ENCODE measurements around the gene EFEMP1.
A peak's percentile ranks its signal among the peaks of the same experiment; 100 is the strongest.

The EFEMP1 gene

GRCh38 chr2:55931281-55931680 lies 7.7 kb upstream of the EFEMP1 start:
- no peak for DNase-seq (ENCODE audit: low read depth)

DNA sequence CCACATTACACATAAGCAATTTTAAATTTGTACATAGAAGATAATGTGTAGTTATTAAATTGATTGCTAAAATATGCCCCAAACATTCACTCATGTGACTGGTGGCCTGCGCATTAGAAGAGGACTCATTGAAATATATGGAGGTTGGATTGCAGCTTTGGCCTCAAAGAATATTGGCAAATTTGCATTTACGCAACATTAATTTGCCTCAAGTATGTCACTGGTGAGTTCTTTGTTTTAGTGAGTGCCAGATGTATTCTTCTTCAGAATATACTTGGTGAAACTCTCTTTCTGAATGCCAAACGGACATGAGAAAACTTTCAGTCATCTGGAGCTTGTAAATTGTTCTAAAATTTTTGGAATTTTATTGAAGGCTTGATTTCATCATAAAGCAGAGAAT lies 5.9 kb upstream of the EFEMP1 start:
- DNase-seq (ENCODE audit: low read depth), result no peak

- no peak for DNase-seq (ENCODE audit: low read depth)
These were observed 3.4 kb upstream of the EFEMP1 start for GRCh38 chr2:55926974-55927373.

GRCh38 chr2:55926246-55926645 lies 2.7 kb upstream of the EFEMP1 start:
- no peak for DNase-seq (ENCODE audit: low read depth)

- no peak for DNase-seq (ENCODE audit: low read depth)
These were observed 370 bp upstream of the EFEMP1 start for GRCh38 chr2:55923982-55924321.

- peak; percentile 15 for DNase-seq (ENCODE audit: low read depth)
These were observed 1.2 kb downstream of the EFEMP1 start for GRCh38 chr2:55922291-55922907.

DNA sequence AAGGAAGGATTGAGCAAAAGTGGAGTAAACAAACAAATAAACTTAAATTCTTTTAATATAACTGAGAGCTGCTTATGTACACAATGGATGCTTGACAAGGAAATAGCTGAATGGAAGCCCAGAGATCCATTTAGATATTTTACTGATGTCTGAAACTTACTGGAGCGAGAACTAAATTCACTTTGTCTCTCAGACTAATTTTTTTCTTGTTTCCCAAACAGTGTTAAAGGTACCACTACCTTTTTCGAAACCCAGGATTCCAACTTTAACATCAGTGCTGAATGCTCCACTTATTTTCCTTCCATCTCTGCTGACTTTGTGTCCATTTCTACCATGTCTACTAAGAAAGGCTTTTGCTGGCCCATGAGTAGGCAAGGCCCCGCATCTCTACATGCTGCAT lies 4.0 kb downstream of the EFEMP1 start:
- DNase-seq (ENCODE audit: low read depth), result no peak

DNA sequence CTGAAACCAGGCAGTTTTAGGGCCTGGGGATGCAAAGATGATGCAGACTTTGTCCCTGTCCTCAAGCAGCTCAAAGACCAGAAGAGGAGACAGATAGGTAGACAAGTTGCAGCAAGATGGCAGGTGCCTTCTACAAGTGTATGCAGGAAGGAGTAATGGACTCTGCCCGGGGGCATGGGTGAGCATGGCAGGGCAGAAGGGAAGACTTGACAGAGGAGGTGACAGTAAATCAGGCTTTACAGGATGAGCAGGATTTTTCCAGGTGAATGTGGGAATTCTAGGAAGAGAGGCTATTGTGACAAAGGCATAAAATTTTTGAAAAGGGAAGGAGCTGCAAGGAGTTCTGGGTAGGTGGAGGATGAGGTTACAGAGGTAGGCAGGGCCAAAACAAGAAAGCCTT lies 4.7 kb downstream of the EFEMP1 start:
- no peak for DNase-seq (ENCODE audit: low read depth)

GRCh38 chr2:55917713-55918390 lies 5.7 kb downstream of the EFEMP1 start:
- DNase-seq (ENCODE audit: low read depth), result no peak

GRCh38 chr2:55917117-55917516 lies 6.5 kb downstream of the EFEMP1 start:
- no peak for DNase-seq (ENCODE audit: low read depth)

GRCh38 chr2:55916473-55917049 lies 7.0 kb downstream of the EFEMP1 start:
- DNase-seq (ENCODE audit: low read depth), result peak; percentile 63

DNA sequence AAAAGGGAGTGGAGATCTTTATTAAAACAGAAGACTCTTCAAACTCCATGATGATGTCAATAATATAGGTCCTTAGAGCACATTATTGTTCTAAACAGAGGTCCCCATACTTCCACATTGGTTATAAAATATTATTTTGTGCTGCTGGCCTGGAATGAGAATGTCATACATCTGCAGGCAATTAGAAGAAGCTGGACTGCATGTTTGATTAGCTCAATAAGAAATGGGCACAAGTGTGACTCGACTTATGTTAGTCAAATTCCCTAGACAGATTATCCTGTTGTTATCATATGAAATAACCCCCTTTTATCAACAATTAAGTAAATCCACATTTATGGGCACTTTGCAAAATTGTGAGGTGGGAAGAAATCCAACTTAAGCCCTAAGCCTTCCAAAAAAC lies 8.8 kb downstream of the EFEMP1 start:
- no peak for DNase-seq (ENCODE audit: low read depth)

DNA sequence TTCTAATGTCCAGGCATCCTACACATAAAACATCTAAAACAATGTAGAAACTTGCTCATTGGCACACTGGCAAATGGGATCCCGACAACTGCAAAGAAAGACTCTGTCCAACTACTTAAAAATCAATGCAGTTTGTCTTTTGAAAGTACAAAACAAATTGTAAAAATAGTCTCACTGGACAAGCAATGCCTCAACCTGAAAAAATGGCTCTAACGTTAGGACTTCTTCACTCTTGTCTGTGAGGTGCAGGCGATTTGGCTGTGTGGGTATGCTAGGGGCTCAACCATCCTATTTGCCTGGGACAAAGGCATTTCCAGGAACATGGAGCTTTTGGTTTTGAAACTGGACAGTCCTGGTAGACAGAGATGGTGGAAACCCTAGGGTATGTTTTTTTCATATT lies 10.7 kb downstream of the EFEMP1 start:
- no peak for DNase-seq (ENCODE audit: low read depth)

DNA sequence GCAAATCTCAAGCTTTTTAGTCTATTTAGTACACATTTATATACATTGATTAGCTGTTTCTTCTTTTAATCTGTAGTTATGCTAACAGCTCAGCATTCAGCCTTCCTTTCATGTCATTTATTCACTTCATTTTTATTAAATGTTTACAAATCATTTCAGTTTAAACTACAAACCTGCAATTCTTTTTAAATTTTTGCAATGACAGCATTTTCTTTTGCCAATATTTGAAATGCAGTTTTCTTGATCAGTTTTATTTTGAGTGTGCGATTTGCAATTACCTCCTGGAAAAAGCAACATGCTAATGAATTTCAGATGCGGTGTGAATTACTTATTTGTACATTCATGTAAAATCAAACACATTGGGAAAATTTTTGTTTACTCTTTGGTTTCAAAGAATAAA lies 13.5 kb downstream of the EFEMP1 start:
- no peak for DNase-seq (ENCODE audit: low read depth)

- no peak for DNase-seq (ENCODE audit: low read depth)
These were observed 15.9 kb downstream of the EFEMP1 start for GRCh38 chr2:55907686-55908085.

DNA sequence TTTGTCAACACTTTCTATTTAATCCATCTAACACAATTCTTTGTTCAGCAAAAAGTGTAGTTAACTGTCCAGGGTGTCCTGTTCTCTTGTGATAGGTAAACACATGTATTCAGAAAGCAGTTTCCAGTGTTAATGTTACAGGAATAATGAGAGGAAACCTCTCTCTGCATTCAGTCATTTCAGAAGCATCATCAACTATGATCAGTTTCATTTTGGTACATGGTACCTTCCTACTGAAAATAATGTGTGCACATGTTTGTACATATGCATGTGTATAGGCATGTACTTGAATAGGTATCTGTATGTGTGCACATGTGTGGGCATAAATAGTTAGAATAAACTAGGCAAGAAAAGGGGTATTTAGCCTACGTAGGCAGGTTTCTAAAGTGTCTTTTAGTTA lies 16.6 kb downstream of the EFEMP1 start:
- no peak for DNase-seq (ENCODE audit: low read depth)

GRCh38 chr2:55903727-55904126 lies 19.9 kb downstream of the EFEMP1 start:
- no peak for DNase-seq (ENCODE audit: low read depth)

GRCh38 chr2:55902971-55903370 lies 20.6 kb downstream of the EFEMP1 start:
- DNase-seq (ENCODE audit: low read depth), result no peak

DNA sequence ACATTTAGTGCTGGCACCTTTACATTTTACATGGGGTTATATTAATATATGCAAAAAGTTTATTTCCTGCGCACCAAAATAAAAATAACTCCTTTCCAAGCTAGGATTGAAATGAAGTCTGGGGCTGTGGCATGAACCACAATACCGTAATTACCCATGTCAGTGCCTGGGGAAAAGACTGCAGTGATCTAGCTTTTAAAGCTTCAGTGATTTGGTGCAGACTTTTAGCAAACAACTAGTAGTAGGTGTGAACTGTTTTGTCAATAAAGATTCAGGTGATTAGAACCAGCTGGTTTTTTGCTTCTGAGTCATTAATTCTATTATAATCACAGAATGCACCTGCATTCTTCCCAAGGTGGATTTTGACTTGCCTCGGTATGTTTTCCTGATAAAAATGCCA lies 21.2 kb downstream of the EFEMP1 start:
- no peak for DNase-seq (ENCODE audit: low read depth)

GRCh38 chr2:55901941-55902340 lies 21.6 kb downstream of the EFEMP1 start:
- DNase-seq (ENCODE audit: low read depth), result no peak

DNA sequence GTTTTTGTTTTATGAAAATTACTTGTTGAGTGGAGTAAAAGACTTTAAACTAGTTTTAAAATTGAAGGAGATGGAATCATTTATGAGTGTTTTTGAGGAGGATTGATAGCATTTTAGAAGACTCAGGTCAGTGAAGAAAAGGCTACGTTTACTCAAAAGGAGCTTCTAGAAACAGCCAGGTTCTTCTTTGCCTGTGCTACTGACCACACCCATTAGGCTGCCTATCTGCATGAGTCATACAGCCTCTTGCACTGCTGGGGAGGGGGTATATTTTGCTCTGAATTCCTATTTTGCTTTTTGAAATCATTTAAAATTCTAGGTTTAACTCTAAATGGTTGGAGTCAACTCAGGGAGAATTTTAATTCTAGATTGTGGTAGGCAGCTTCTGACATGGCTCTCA lies 22.3 kb downstream of the EFEMP1 start:
- DNase-seq (ENCODE audit: low read depth), result peak; percentile 56

- DNase-seq (ENCODE audit: low read depth), result peak; percentile 63
These were observed 23.7 kb downstream of the EFEMP1 start for GRCh38 chr2:55899881-55900280.

DNA sequence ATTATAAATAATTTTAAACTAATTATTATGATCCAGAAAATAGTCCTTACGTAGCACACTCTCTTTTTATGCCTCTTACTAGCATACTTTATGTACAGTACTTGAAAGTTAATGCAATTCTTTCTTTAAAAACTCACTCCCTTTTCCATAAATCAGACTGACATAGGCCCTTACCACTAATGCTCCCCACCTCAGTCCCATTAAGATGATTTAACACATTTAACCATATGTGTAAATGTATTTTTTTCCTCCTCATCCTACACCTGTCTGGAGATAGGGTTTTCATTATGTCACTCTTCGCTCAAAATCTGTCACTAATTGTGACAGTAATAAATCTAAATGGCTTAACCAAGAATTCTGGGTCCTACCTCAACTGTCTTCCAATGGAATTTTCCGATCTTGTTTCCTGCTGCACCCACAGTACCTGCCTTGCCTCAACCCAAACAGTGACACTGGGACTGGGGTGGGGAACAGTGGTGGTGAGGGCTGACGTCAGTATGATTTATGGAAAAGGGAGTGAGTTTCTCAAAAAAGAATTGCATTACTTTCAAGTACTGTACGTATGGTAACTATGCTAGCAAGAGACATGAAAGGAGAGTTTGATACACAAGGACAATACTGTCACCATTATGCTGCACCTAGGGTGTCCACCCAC lies 25.1 kb downstream of the EFEMP1 start:
- DNase-seq (ENCODE audit: low read depth), result no peak
